OCI-LY1 (cell line): ENCODE measurements around the gene CDC42.

Experiments
- CTCF ChIP-seq: fragments of 200-600 bp; sonication (generic), shearing (Covaris generic); IDR thresholded peaks from 2 replicates; pipeline ENCODE4 v1.5.1; 2017; ENCODE audit warnings: mild to moderate bottlenecking, antibody characterized with exemption, low read length, moderate library complexity, mixed read lengths
- EZH2 ChIP-seq: fragments of 200-600 bp; sonication (generic), shearing (Covaris generic); IDR thresholded peaks from 2 replicates; pipeline ENCODE4 v1.8.0; 2017; ENCODE audit warnings: borderline replicate concordance, mixed run types, mild to moderate bottlenecking, antibody characterized with exemption, low read length, moderate library complexity, mixed read lengths

DNA sequence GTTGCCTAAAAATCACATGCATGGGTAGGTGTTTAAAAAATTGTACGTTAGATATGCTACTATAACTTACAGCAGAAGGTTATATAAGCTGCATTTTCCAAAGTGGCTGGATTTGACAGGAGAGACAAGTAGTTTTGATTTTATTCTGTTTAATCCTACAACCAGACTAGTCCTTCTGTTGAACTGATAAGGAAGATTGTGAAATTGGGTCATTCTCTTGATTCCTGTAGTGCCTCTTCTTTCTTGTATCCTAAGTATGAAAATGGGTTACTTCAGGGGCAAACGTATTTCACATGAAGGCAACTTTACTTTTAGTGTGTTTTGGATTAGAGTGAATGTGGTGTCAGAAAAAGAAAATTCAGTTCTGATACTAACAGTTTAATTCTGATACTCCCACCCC, 19.0 kb downstream of the CDC42 start:
- TF ChIP-seq CTCF (no peak), EZH2 (no peak)
